Skin epidermis (tissue), 12 donors: ENCODE results near the gene PKN3.
"Not testable (repeated sequence)": the region's sequence is repeated elsewhere in the genome, so short reads cannot be mapped to it uniquely, and the experiment has no call there.

Experiments used
- H3K27ac ChIP-seq, 21 experiments: fragments of 200-600 bp; sonication (generic) in 11 of 21; one replicate each; pipeline ENCODE4 v1.5.0; 2020; ENCODE audit warnings: mild to moderate bottlenecking in 3 of 21, inconsistent platforms in 2 of 21, moderate library complexity in 2 of 21
- H3K4me3 ChIP-seq, 7 experiments: fragments of 200-600 bp; sonication (generic) in 2 of 7; one replicate each; pipeline ENCODE4 v1.5.0; 2020; ENCODE audit warnings: inconsistent platforms in 2 of 7, mild to moderate bottlenecking in 2 of 7, moderate library complexity in 1 of 7

Gene PKN3

DNA sequence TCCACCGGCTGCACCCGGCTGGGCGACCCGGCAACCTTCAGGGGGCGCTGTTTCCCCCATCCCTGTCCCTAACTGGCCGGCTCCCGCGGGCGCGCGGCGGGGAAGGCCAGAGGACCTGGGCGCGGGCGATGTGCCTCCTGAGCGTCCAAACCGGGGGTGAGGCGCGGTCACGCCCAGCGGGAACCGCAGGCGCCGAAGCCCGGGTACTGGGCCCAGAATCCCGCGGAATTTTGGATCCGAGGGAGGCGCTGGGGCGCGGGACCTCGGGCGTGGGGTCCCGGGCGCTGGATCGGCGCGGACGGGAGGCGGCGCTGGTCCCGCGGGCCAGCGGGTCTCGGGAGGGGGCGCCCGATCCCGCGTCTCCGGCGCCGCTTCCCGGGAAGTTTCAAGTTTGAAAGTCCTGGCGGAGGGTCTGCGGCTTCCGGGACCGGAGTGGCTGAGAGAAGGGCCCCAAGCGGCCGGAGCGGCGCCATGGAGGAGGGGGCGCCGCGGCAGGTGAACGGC lies at the start of gene PKN3:
Gene PKN3, plus strand, starts transcription at position 59 of the 504 bp plus-strand sequence. Its CDS starts 413 bp downstream, at position 472.
- H3K4me3 ChIP-seq: peak within 1 kb of the TSS; percentile 51 to 79 (median 63)
- H3K27ac ChIP-seq: peak within 1 kb of the TSS; percentile 18 to 91 (median 78)

DNA sequence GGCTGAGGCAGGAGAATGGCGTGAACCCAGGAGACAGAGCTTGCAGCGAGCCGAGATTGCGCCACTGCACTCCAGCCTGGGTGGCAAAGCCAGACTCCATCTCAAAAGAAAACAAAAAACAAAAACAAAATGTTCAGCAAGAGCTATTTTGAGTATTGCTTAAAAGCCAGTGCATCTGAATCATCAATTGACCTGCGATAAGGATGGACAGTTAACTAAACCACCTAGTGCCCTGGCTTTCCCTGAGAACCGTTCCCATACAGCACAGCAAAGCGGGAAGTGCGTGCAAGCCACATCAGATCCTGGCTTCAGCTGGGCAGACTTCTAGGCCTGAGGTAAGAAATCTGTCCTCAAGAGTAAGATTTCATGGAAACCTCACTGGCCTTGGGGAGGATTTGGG lies 48.4 kb upstream of the PKN3 start:
- H3K4me3 ChIP-seq: no peak overlapping the region
- no peak overlapping the region for H3K27ac ChIP-seq

DNA sequence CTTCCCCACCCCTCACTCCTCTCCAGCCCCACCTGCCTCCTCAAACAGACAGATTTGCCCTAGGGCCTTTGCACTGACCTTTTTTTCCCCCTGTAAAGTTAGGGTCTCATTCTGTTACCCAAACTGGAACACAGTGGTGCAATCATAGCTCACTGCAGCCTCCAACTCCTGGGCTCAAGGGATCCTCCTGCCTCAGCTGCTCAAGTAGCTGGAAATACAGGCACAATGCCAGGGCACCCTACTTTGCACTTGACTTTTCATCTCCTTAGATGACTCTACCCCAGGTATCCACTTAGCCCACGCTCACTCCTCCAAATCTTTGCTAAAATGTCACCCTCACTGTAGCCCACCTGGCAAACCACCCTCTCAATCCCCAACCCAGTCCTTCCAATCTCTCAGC lies 47.8 kb upstream of the PKN3 start:
- Histone ChIP-seq H3K27ac (no peak overlapping the region), H3K4me3 (no peak overlapping the region)

DNA sequence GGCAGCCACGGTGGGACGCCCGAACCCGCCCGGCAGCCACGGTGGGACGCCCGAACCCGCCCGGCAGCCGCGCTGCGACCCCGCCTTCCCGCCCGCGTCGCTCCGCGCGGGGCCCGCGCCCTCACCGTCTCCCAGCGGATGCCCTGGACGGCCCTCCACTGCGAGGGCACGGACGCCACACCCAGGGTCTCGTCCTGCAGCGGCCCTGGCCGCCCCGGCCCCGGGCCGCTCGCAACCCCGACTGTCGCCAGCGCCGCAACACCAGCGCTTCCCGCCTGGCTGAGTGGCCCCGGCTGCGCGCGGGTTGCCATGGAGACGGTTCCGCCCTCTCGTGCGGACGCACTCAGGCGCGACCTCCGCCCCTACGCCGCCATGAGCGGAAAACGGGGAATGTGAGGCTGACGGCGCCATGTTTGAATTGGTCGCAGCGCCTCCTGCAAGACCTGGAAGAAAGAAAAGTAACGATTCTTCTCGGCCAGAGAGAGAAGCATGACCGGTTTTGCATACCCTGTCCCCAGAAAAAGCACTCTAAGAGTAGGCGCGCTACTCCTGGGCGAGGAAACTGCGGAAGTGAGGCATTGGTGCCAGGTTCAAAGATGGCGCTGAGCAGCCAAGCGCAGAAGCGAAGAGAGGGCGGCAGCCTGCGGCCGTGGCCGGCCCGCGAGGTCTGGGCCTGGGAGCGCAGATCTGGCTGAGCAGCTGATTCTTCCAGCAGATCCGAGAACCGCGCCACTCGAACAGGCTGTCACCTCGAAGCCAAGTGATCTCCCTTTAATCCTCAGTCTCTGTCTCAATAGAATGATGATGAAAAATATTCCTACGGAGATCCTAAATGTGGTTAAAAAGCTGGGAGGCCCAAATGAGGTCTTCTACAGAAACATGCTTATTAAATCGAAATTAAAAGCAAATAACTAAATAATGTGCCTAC lies 45.6 kb upstream of the PKN3 start, which contains the start of gene DYNC2I2:
Gene DYNC2I2, minus strand, starts transcription at position 432 of the 928 bp plus-strand sequence. Its CDS starts 121 bp downstream, at position 311.
- H3K27ac ChIP-seq: peak within 1 kb of the TSS; percentile 93 to 100 (median 99)
- H3K4me3 ChIP-seq: peak within 1 kb of the TSS; percentile 30 to 88 (median 68)

DNA sequence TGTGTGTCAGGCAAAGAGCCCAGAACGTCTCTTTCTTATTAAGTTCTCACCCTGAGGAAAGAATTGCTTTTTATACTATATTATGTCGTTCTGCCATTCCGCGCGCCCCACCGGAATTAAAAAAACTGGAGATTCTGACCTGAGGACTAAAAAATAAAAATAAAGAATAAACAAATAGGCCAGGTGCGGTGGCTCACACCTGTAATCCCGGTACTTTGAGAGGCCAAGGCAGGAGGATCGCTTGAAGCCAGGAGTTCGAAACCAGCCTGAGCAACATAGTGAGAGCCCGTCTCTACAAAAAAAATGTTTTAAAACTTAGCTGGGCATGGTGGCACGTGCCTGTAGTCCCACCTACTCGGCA lies 45.0 kb upstream of the PKN3 start:
- Histone ChIP-seq H3K4me3 (peak overlapping the region in 4 of 7 experiments; percentile 60 to 88 (median 76)), H3K27ac (peak overlapping the region; percentile 93 to 100 (median 99))

DNA sequence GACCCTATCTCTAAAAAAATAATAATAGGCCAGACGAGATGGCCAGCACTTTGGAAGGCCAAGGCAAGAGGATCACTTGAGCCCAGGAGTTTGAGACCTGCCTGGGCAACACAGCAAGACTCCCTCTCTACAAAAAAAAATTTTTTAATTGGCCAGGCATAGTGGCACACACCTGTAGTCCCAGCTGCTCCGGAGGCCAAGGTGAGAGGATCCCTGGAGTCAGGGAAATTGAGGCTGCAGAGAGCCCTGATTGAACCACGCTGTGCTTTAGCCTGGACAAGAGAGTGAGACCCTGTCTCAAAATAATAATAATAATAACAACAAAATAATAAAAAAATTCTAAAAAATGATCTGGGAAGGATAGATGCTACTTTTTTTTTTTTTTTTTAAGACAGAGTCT lies 44.5 kb upstream of the PKN3 start:
- H3K4me3 ChIP-seq: no peak overlapping the region
- peak overlapping the region in 1 of 21 experiments; percentile 100 for H3K27ac ChIP-seq

DNA sequence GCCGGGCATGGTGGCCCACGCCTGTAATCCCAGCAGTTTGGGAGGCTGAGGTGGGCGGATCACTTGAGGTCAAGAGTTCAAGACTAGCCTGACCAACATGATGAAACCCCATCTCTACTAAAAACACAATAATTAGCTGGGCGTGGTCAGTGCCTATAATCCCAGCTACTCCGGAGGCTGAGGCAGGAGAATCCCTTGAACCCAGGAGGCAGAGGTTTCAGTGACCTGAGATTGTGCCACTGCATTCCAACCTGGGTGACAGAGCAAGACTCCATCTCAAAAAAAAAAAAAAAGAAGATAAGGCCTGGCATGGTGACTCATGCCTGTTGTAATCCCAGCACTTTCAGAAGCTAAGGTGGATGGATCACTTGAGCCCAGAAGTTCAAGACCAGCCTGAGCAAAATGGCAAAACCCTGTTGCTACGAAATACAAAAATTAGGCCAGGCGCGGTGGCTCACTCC lies 35.8 kb upstream of the PKN3 start:
- not testable (repeated sequence) for H3K27ac ChIP-seq, H3K4me3 ChIP-seq

DNA sequence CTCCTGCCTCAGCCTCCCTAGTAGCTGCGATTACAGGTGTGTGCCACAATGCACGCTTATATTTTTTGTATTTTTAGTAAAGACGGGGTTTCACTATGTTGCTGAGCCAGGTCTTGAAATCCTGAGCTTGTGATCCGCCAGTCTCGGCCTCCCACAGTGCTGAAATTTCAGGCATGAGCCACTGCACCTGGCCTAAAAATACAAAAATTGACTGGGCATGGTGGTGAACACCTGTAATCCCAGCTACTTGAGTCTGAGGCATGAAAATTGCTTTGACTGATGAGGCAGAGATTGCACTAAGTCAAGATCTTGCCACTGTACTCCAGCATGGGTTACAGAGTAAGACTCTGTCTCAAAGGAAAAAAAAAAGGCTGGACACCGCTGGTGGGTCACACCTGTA lies 32.5 kb upstream of the PKN3 start:
- H3K27ac ChIP-seq: no peak overlapping the region

DNA sequence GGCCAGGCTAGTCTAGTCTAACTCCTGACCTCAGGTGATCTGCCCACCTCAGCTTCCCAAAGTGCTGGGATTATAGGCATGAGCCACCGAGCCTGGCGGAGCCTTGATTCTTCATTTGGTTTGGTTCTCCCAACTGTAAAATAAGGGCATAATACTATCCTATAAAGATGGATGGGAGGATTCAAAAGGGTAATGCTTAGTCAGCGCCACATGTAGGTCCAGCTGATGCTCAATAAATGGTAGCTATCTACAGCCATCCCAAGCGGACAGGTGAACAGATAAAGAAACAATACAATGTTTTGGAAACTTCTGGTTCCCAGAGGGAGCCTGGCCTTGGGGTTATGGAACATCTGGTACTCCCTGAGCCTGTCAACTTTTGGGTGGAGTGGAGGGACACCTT lies 26.9 kb upstream of the PKN3 start:
- Histone ChIP-seq H3K4me3 (no peak overlapping the region), H3K27ac (no peak overlapping the region)

More for the DNA sequence above, 32.5 kb upstream of the PKN3 start:
- H3K4me3 ChIP-seq: no peak overlapping the region

DNA sequence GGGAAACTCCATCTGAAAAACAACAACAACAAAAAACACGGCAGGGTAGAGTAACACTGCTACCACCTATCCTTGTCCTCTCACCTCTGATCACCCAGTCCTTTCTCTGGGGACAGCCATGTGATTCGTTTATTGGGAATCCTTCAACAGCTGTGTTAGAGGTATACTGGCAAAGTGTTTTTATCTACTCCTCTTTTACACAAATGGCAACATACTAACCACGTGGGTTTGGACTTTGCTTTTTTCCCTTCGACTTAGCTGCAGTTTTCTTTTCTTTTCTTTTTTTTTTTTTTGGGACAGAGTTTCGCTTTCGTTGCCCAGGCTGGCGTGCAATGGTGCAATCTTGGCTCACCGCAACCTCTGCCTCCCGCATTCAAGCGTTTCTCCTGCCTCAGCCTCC lies 24.5 kb upstream of the PKN3 start:
- H3K27ac ChIP-seq: no peak overlapping the region
- H3K4me3 ChIP-seq: no peak overlapping the region

DNA sequence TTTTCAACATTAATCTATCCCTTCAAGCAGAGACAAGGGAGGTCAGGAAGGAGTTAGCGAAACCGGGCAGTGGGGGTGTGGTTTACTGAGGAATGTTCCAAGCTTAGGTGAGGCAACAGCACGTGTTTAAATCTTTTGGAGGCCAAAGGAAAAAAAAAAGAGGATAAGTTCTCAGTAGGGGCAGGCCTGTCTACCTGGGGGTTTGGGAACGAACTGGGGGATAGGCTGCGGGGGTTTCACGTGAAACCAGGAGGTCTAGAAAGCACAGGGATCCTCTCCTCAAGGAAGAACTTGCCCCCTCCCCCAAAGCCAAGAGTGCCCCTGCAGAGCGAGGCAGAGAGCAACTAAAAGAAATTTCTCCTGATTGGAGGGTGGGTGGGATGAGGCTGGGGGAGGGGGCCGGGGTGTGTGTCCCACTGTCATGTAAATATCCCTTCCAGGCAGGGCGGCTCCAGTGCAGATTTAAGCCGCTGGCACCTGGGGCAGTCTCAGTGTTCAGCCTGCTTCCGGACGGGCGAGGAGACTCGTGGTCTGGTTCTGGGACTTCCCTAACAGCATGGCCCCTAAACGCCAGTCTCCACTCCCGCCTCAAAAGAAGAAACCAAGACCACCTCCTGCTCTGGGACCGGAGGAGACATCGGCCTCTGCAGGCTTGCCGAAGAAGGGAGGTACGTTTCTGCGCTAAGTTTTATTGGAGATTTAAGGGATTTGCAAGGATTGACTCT lies 18.8 kb upstream of the PKN3 start:
- Histone ChIP-seq H3K27ac (peak overlapping the region; percentile 72 to 97 (median 88)), H3K4me3 (peak overlapping the region; percentile 39 to 70 (median 65))

DNA sequence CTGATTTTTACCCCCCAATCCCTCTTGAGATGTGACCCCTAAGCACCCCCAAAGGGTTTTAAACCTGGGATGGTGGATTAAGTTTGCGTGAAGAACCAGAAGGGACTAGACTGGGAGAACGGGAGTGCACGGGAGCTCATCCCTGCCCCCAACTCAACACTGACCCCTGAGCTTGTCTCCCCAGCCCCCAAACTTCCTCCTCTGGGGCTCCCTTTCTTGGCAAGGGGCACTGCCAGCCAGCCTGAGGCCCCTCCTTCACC lies 18.3 kb upstream of the PKN3 start:
- peak overlapping the region; percentile 72 to 97 (median 88) for H3K27ac ChIP-seq
- peak overlapping the region; percentile 39 to 70 (median 65) for H3K4me3 ChIP-seq

DNA sequence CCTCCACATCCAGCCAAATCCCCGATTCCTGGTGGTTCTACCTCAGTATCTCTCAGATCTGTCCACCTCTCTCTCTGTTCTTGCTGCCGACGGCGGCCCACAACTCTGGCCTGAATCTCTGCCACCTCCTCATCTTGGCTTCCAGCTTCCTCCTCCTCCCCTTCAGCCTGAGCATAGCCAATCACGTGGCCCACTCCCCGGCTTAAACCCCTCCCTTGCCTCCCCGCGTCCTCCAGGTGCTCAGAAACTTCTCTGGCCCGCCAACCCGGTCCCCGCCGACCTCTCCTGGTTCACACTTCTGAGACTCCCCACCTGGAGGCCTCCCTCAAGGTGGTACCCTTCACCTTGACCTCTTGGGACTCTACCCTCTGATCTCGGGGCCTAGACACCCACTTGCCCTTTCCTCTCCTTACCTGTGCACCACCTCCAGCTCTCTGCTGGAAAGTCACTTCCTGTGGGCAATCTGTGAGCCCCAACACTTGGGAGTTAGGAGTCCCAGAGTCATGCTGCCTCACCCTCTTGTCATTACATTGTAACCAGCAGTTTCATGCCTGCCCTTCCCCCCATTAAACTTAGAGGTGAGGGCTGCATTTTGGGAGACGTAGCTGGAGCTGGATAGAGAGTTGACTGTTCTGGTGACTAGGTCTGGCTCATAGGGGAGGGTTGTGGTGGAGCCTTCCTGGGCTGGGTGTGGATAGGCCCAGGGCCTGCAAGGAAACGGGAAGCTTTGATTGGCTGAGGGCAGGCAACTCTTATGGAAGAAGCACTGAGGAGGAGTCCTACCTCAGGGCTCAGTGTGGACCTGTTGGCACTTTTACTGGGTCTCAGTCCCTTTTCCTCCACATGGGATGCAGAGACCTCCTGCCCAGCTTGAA lies 17.7 kb upstream of the PKN3 start:
- Histone ChIP-seq H3K27ac (peak overlapping the region; percentile 72 to 97 (median 88)), H3K4me3 (peak overlapping the region; percentile 39 to 70 (median 65))

DNA sequence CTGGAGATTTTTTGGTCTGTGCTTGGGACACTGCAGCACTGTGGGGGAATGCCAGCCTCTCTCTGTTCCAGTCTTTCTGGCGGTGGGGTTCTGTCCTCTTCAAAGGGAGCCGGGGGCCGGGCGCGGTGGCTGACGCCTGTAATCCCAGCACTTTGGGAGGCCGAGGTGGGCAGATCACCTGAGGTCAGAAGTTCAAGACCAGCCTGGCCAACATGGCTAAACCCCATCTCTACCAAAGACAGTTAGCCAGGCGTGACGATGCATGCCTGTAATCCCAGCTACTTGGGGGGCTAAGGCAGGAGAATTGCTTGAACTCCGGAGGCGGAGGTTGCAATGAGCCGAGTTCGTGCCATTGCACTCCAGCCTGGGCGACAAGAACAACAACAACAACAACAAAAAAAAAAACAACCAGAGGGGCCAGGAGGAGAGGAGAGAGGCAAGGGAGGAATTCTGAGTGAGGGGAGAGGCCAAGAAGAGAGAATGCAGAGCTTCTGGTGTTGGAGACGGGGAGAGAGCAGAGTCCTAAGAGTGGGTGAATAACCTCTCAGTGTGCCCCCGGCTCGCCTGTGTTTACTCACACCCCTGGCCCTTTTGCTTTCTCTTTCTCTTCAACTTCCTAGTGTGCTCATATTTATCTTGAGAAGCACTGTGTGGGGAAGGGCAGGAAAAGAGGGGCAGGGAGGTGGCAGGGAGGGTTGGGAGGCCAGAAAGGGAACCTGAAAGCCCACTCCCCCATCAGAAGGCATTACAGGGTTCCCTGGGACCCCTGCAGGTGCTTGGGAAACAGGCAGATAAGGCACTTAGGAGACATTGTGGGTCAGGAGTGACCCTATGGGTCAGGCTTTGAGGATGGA lies 16.4 kb upstream of the PKN3 start:
- Histone ChIP-seq H3K27ac (peak overlapping the region in 20 of 21 experiments; percentile 26 to 97 (median 88)), H3K4me3 (peak overlapping the region in 4 of 7 experiments; percentile 0 to 69 (median 10))

DNA sequence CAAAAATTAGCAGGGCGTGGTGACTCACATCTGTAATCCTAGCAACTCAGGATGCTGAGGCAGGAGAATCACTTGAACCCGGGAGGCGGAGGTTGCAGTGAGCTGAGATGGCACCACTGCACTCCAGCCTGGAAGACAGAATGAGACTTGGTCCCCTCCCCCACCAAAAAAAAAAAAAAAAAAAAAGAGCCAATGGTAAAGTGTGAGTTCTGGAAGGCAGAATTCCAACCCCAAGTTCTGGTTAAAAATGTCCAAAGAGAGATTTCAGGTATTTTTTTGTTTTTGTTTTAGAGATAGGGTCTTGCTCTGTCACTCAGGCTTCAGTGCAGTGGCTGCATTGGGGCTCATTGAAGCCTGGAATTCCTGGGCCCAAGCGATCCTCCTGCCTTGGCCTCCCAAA lies 14.8 kb upstream of the PKN3 start:
- Histone ChIP-seq H3K27ac (peak overlapping the region in 4 of 21 experiments; percentile 86 to 97 (median 95)), H3K4me3 (no peak overlapping the region)

DNA sequence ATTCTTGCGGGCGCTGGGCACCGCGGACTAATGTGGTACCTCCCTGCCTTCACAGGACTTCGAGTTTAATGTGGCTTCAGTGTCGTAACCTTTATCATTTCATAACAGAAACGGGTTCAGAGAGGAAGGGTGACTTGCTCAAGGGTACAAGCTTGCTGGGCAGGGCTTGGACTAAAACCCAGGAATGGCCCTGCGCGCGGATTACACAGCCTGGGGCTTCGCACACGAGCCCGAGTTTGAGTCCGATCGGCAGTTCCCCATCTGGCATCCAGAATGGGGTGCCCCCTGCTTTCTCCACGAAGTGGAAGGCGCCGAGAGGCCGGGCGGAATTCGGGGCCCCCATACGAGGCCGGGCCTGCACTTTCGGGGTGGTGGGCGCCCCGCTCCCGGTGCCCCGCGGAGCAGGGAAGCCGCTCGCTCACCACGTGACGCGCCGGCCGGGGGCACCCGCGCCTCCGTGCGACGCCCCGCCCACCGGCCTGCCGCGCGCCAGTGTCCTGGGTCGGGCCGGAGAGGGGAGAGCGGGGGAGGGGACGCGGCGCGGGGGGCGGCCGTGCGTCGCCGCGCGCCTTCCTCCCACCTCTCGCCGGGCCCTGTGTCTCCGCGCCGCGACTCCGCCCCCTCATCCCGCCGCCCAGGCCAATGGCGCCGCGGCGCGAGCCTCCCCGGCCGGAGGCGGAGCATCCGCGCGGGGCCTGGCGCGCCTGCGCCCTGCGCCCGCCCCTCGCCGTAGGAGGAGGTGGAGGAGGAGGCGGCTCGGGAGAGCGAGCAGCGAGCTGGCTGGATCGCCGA lies 13.6 kb upstream of the PKN3 start, which contains the start of gene SET:
Gene SET, plus strand, starts transcription at position 722 of the 792 bp plus-strand sequence. CDS start 361 bp downstream, outside the sequence.
- peak within 1 kb of the TSS; percentile 88 to 98 (median 95) for H3K27ac ChIP-seq

DNA sequence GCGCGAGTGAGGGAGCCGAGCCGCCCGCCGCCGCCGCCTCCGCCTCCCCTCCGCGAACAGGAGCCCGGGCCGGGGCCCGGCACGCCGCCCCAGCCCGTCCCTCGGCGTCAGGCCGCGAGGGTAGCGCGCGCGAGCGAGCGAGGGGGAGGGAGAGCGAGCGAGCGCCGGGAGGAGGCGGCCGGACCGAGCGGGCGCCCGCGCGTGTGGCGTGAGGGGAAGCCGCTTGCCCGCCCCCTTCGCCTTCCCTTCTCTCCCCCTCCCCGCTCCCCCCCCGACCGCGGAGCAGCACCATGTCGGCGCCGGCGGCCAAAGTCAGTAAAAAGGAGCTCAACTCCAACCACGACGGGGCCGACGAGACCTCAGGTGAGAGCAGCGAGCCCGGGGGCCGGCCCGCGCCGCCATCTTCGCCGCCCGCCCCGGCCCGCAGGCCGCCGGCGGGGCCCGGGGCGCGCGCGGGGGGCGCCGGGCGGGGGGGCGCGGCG lies 13.0 kb upstream of the PKN3 start:
- H3K27ac ChIP-seq: peak overlapping the region; percentile 88 to 98 (median 95)

More for the DNA sequence above, 13.6 kb upstream of the PKN3 start, which contains the start of gene SET:
- peak within 1 kb of the TSS; percentile 66 to 87 (median 82) for H3K4me3 ChIP-seq

More for the DNA sequence above, 13.0 kb upstream of the PKN3 start:
- H3K4me3 ChIP-seq: peak overlapping the region; percentile 66 to 87 (median 82)
